ENCODE results near the gene C1orf216.

The C1orf216 gene

DNA sequence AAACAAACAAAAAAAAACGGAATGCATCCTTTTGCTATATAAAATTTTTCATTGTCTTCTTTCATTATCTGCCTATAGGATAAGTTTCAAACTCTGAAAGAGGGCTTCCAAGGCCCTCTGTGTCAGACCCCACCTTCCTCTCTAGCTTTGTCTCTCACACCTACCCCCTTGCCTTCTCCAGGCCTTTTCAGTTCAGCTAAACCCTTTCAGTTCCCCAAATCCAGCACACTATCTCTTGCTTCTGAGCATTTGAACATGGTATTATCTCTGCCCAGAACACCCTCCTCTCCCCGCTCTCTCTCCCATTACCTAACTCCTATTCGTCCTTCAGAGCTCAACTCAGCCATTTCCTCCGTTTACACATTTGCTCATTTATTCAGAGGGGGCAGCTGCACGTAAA is 35.7 kb downstream of the C1orf216 start:
- no peak for TF ChIP-seq CTCF (IDR thresholded peaks at IDR 0.05; ENCODE audit: insufficient read depth, low read depth, low read length, missing control alignments)
- DNase-seq (ENCODE audit: low read depth) = no peak
- no peak overlapping the region for H3K4me3 ChIP-seq (ENCODE audit: low read length)

GRCh38 chr1:35680271-35680670 is 38.4 kb downstream of the C1orf216 start:
- DNase-seq (ENCODE audit: low read depth) = no peak
- no peak overlapping the region for H3K4me3 ChIP-seq (ENCODE audit: low read length)
- TF ChIP-seq CTCF (IDR thresholded peaks at IDR 0.05; ENCODE audit: insufficient read depth, low read depth, low read length, missing control alignments) = no peak

GRCh38 chr1:35675773-35676172 is 42.9 kb downstream of the C1orf216 start:
- TF ChIP-seq CTCF (IDR thresholded peaks at IDR 0.05; ENCODE audit: insufficient read depth, low read depth, low read length, missing control alignments) = no peak
- no peak overlapping the region for H3K4me3 ChIP-seq (ENCODE audit: low read length)
- no peak for DNase-seq (ENCODE audit: low read depth)

DNA sequence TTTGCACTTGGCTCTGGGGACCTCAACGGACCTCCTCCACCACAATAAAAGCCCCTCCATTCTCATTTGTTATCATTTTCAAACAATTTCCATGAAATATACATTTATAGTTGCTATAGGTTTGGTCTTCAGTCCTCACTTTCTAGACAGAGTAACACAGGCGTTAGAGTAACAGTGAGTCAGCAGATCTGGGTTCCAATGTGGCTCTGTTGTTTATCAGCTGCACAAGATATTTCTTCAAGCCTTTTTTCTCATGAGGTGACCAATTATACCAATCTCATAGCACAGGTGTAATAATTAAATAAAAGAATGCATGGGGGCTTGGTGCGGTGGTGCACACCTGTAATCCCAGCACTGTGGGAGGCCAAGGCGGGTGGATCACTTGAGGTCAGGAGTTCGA is 44.6 kb downstream of the C1orf216 start:
- H3K4me3 ChIP-seq (ENCODE audit: low read length) = no peak overlapping the region
- TF ChIP-seq CTCF (IDR thresholded peaks at IDR 0.05; ENCODE audit: insufficient read depth, low read depth, low read length, missing control alignments) = no peak
- DNase-seq (ENCODE audit: low read depth) = no peak

DNA sequence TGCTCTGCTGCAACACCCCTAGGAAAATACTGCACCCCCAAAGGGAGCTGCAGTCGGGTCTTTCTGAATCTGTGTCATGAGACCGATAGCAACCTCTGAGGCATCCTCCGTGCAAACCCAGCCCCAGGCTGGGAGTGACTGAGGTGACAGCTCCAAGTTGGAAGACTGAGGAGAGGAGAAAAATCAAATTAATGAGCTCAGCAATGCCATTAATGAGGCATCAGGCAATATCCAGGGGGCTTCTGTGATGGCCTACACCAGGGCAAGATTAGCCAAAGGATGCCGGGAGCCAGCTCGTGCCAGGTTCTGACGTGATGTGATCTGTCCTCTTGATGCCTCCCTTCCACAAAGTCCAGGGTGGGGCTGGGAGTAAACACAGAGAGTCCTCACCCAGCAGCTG is 46.6 kb downstream of the C1orf216 start:
- no peak for DNase-seq (ENCODE audit: low read depth)
- no peak for TF ChIP-seq CTCF (IDR thresholded peaks at IDR 0.05; ENCODE audit: insufficient read depth, low read depth, low read length, missing control alignments)
- no peak overlapping the region for H3K4me3 ChIP-seq (ENCODE audit: low read length)

GRCh38 chr1:35668506-35668905 is 50.2 kb downstream of the C1orf216 start:
- DNase-seq (ENCODE audit: low read depth) = no peak
- no peak overlapping the region for H3K4me3 ChIP-seq (ENCODE audit: low read length)
- TF ChIP-seq CTCF (IDR thresholded peaks at IDR 0.05; ENCODE audit: insufficient read depth, low read depth, low read length, missing control alignments) = no peak

- TF ChIP-seq CTCF (IDR thresholded peaks at IDR 0.05; ENCODE audit: insufficient read depth, low read depth, low read length, missing control alignments) = no peak
- no peak overlapping the region for H3K4me3 ChIP-seq (ENCODE audit: low read length)
- DNase-seq (ENCODE audit: low read depth) = no peak
Measured at GRCh38 chr1:35666916-35667315, 51.8 kb downstream of the C1orf216 start.

Data from epithelial cell of esophagus (primary cell).